ENCODE measurements around the gene TUSC1. TPM values are rescaled to one million over a fixed set of nuclear protein-coding genes. Genes with fewer than 3 reads are reported as not detected.

TUSC1 gene
- total and polyA plus RNA-seq, 2 of the 13 experiments (the other 11 are each of a cell fraction or from before 2014, with no cell fraction given): not detected

- ATAC-seq: no peak
- intact Hi-C loops (cut with micrococcal nuclease; ENCODE audit: unreplicated experiment) (no loop called here), in situ Hi-C loops (cut with HindIII; ENCODE audit: extremely low pct_ligation_motif_present, low pct_unique_long_range_greater_than_20kb) (no loop called here)
- no peaks in the 10 kb centered on the region for H3K4me1 ChIP-seq (ENCODE audit: insufficient read depth, low read length)
- no peaks in the 10 kb centered on the region for H3K36me3 ChIP-seq (replicated peaks in 1 of 2; ENCODE audit: control insufficient read depth in 1 of 2, insufficient read depth in 2 of 2, low read length in 2 of 2)
- no peak overlapping the region for H3K27ac ChIP-seq (ENCODE audit: extremely low read length, insufficient read depth, low read length)
- H3K9me3 ChIP-seq (ENCODE audit: low read length): peaks cover 25% of the 10 kb centered on the region
- POLR2A ChIA-PET: no interaction called here
- H2AFZ ChIP-seq (ENCODE audit: low read length): no peak overlapping the region
- CTCF ChIA-PET (ENCODE audit: low intra/inter-chr PET ratio, low total read pairs): no interaction called here
- BruUV-seq (replicated peaks): no TSS peak
- no peak overlapping the region for H3K4me2 ChIP-seq (ENCODE audit: low read depth, low read length)
- H3K27me3 ChIP-seq (ENCODE audit: control insufficient read depth in 1 of 2, insufficient read depth in 2 of 2, low read length in 2 of 2): no peaks in the 10 kb centered on the region
- 2% methylated on average over 2 of the region's 2 CpGs for WGBS (ENCODE audit: low lambda C conversion rate)
- H3K9ac ChIP-seq (ENCODE audit: insufficient read depth, low read depth, low read length): no peak overlapping the region
- FAIRE-seq: no peak
- no peak overlapping the region for H3K4me3 ChIP-seq (replicated peaks in 1 of 3; ENCODE audit: insufficient read depth in 1 of 3, low read depth in 2 of 3, low read length in 3 of 3)
- H3K79me2 ChIP-seq (ENCODE audit: insufficient read depth, low read length): no peaks in the 10 kb centered on the region
- DNase-seq (ENCODE audit: low spot score): no peak
- H4K20me1 ChIP-seq (ENCODE audit: insufficient read depth, low read length): no peaks in the 10 kb centered on the region
- TF ChIP-seq ZNF589 (CRISPR knock-in tag; conservative IDR thresholded peaks at IDR 0.05): no peak
- TF ChIP-seq E2F2 (CRISPR knock-in tag; IDR thresholded peaks at IDR 0.05; ENCODE audit: borderline replicate concordance): no peak
- no peak for TF ChIP-seq ZNF367 (CRISPR knock-in tag; IDR thresholded peaks at IDR 0.05; ENCODE audit: borderline replicate concordance)
- TF ChIP-seq TFAP4 (IDR thresholded peaks at IDR 0.05; ENCODE audit: borderline replicate concordance, low read depth): no peak
- no peak for TF ChIP-seq JDP2 (CRISPR knock-in tag; IDR thresholded peaks at IDR 0.05; ENCODE audit: borderline replicate concordance)
- no peak for TF ChIP-seq ZNF335 (CRISPR knock-in tag; IDR thresholded peaks at IDR 0.05)
- no peak for TF ChIP-seq RBM22 (optimal IDR thresholded peaks at IDR 0.05; ENCODE audit: low read length)
- TF ChIP-seq KDM6A (CRISPR knock-in tag; IDR thresholded peaks at IDR 0.05; ENCODE audit: low read depth): no peak
- TF ChIP-seq RBAK (CRISPR knock-in tag; IDR thresholded peaks at IDR 0.05): no peak
- no peak for TF ChIP-seq HNRNPL (IDR thresholded peaks at IDR 0.05; ENCODE audit: low read depth, low read length)
- TF ChIP-seq, protein P1, sequence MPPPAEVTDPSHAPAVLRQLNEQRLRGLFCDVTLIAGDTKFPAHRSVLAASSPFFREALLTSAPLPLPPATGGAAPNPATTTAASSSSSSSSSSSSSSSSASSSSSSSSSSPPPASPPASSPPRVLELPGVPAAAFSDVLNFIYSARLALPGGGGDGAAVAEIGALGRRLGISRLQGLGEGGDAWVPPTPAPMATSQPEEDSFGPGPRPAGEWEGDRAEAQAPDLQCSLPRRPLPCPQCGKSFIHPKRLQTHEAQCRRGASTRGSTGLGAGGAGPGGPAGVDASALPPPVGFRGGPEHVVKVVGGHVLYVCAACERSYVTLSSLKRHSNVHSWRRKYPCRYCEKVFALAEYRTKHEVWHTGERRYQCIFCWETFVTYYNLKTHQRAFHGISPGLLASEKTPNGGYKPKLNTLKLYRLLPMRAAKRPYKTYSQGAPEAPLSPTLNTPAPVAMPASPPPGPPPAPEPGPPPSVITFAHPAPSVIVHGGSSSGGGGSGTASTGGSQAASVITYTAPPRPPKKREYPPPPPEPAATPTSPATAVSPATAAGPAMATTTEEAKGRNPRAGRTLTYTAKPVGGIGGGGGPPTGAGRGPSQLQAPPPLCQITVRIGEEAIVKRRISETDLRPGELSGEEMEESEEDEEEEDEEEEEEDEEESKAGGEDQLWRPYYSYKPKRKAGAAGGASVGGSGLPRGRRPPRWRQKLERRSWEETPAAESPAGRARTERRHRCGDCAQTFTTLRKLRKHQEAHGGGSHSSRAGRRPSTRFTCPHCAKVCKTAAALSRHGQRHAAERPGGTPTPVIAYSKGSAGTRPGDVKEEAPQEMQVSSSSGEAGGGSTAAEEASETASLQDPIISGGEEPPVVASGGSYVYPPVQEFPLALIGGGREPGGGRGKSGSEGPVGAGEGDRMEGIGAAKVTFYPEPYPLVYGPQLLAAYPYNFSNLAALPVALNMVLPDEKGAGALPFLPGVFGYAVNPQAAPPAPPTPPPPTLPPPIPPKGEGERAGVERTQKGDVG (CRISPR knock-in tag; IDR thresholded peaks at IDR 0.05; ENCODE audit: borderline replicate concordance): no peak
- TF ChIP-seq ZNF790 (CRISPR knock-in tag; IDR thresholded peaks at IDR 0.05; ENCODE audit: borderline replicate concordance): no peak
- TF ChIP-seq YEATS2 (CRISPR knock-in tag; IDR thresholded peaks at IDR 0.05; ENCODE audit: borderline replicate concordance): no peak
- no peak for TF ChIP-seq ZNF274 (CRISPR knock-in tag; IDR thresholded peaks at IDR 0.05)
These were observed 48.7 kb upstream of the TUSC1 start for GRCh38 chr9:25726871-25727410.
